Measurements from ENCODE around the gene ACADS. TPM values are rescaled to one million over a fixed set of nuclear protein-coding genes. Genes with fewer than 3 reads are reported as not detected.
"Not testable (repeated sequence)": the region's sequence is repeated elsewhere in the genome, so short reads cannot be mapped to it uniquely, and the experiment has no call there.

The ACADS gene
- total RNA-seq, 1 donor from 2014 or later = 8.1 TPM

DNA sequence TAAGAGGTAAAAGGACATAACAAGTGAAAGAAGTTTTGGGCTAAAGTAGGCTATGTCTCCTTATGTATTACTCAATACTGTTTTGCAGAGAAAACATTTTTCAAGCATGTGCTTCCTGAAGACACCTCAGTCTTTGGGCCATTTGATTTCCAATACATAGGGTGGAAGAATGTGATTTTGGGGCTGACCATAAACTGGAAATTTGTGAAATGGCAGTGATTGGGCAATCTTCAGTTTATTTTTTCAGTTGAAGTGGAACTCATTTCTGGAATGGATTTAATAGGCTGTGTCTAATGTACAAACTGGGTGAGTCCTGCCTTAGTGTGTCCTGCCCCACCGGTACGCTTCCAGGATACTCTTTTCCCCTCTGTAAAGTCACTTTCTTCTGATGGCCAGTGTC, 2.8 kb upstream of the ACADS start:
- Mint-ChIP-seq H3K4me3 (ENCODE audit: unreplicated experiment) (no peak overlapping the region), H3K27me3 (ENCODE audit: unreplicated experiment) (no peaks in the 10 kb centered on the region), H3K36me3 (ENCODE audit: unreplicated experiment) (no peaks in the 10 kb centered on the region), H3K9me3 (ENCODE audit: unreplicated experiment) (peaks cover 3% of the 10 kb centered on the region), H3K4me1 (ENCODE audit: low read depth, unreplicated experiment) (peaks cover 8% of the 10 kb centered on the region), H3K27ac (ENCODE audit: unreplicated experiment) (no peak overlapping the region)
- TF ChIP-seq CTCF (IDR thresholded peaks at IDR 0.05; ENCODE audit: partially characterized antibody, unreplicated experiment) = no peak
- no peak for DNase-seq

GRCh38 chr12:120724720-120725119, 906 bp upstream of the ACADS start:
- peak overlapping the region; percentile 84 for H3K4me3 Mint-ChIP-seq (ENCODE audit: unreplicated experiment)
- TF ChIP-seq CTCF (IDR thresholded peaks at IDR 0.05; ENCODE audit: partially characterized antibody, unreplicated experiment) = no peak
- no peak overlapping the region for H3K27ac Mint-ChIP-seq (ENCODE audit: unreplicated experiment)
- no peaks in the 10 kb centered on the region for H3K27me3 Mint-ChIP-seq (ENCODE audit: unreplicated experiment)
- H3K9me3 Mint-ChIP-seq (ENCODE audit: unreplicated experiment) = peaks cover 6% of the 10 kb centered on the region
- DNase-seq = no peak
- no peaks in the 10 kb centered on the region for H3K36me3 Mint-ChIP-seq (ENCODE audit: unreplicated experiment)
- H3K4me1 Mint-ChIP-seq (ENCODE audit: low read depth, unreplicated experiment) = peaks cover 8% of the 10 kb centered on the region

DNA sequence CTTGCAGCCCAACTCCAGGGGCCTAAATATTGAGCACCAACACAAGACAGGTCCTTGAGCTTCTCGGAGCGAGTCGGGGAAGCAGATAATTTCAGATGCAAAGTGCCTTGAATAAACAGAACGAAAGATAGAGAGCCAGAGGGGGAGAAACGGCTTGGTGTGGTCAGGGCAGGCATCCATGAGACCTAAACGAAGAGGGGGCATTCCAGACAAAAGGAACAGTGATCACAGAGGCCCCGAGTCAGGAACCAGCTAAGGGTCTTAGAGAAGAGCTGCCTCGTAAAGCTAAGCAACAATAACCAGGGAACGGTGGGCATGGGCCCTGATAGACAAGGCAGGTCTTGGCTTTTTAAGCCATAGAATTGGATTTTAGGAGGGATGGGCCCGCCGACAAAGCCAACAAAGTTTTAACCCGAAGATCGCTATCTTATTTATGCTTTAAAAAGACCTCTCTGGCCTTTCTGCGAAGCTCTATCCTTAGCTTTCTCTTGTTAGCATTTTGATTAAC, 421 bp upstream of the ACADS start:
- no peak for DNase-seq
- Mint-ChIP-seq H3K9me3 (ENCODE audit: unreplicated experiment) (peaks cover 6% of the 10 kb centered on the region), H3K36me3 (ENCODE audit: unreplicated experiment) (no peaks in the 10 kb centered on the region), H3K4me1 (ENCODE audit: low read depth, unreplicated experiment) (peaks cover 8% of the 10 kb centered on the region), H3K27ac (ENCODE audit: unreplicated experiment) (peak overlapping the region; percentile 36), H3K27me3 (ENCODE audit: unreplicated experiment) (no peaks in the 10 kb centered on the region), H3K4me3 (ENCODE audit: unreplicated experiment) (peak overlapping the region; percentile 84)
- TF ChIP-seq CTCF (IDR thresholded peaks at IDR 0.05; ENCODE audit: partially characterized antibody, unreplicated experiment) = no peak

DNA sequence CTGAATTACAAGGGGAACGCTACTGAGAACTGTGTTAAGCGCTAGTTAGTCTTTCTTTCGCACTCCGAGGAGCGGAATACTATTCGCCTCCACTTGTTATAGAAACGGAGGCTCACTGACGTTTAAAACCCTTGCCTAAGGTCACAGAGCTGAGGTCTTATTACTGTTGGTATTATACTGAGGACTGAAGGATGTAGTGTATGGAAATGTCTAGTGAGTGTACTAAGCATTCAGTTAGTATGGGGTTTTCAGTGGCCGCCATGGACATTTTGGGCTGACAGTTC, 826 bp downstream of the ACADS start:
- TF ChIP-seq CTCF (IDR thresholded peaks at IDR 0.05; ENCODE audit: partially characterized antibody, unreplicated experiment) = no peak
- no peak for DNase-seq
- peaks cover 6% of the 10 kb centered on the region for H3K9me3 Mint-ChIP-seq (ENCODE audit: unreplicated experiment)
- peaks cover 8% of the 10 kb centered on the region for H3K4me1 Mint-ChIP-seq (ENCODE audit: low read depth, unreplicated experiment)
- peaks cover 1% of the 10 kb centered on the region for H3K27me3 Mint-ChIP-seq (ENCODE audit: unreplicated experiment)
- H3K4me3 Mint-ChIP-seq (ENCODE audit: unreplicated experiment) = peak overlapping the region; percentile 89
- H3K27ac Mint-ChIP-seq (ENCODE audit: unreplicated experiment) = no peak overlapping the region
- no peaks in the 10 kb centered on the region for H3K36me3 Mint-ChIP-seq (ENCODE audit: unreplicated experiment)

DNA sequence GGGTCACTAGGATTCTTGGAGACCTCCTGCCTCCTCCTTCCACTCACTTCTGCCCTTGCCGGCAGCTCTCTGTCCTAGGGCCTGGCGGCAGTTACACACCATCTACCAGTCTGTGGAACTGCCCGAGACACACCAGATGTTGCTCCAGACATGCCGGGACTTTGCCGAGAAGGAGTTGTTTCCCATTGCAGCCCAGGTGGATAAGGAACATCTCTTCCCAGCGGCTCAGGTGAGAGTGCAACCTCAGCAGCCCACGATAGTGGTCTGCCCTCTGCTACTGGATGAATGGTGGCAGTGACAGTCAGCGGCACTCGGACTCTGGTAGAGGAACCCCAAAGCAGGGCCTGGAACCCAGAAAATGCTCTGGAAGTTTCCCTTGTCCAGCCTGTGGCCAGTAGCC, 1.3 kb downstream of the ACADS start:
- Mint-ChIP-seq H3K27ac (ENCODE audit: unreplicated experiment) (no peak overlapping the region), H3K9me3 (ENCODE audit: unreplicated experiment) (peaks cover 6% of the 10 kb centered on the region), H3K36me3 (ENCODE audit: unreplicated experiment) (no peaks in the 10 kb centered on the region), H3K4me1 (ENCODE audit: low read depth, unreplicated experiment) (peaks cover 8% of the 10 kb centered on the region), H3K4me3 (ENCODE audit: unreplicated experiment) (peak overlapping the region; percentile 89), H3K27me3 (ENCODE audit: unreplicated experiment) (peaks cover 1% of the 10 kb centered on the region)
- TF ChIP-seq CTCF (IDR thresholded peaks at IDR 0.05; ENCODE audit: partially characterized antibody, unreplicated experiment) = no peak
- DNase-seq = no peak

DNA sequence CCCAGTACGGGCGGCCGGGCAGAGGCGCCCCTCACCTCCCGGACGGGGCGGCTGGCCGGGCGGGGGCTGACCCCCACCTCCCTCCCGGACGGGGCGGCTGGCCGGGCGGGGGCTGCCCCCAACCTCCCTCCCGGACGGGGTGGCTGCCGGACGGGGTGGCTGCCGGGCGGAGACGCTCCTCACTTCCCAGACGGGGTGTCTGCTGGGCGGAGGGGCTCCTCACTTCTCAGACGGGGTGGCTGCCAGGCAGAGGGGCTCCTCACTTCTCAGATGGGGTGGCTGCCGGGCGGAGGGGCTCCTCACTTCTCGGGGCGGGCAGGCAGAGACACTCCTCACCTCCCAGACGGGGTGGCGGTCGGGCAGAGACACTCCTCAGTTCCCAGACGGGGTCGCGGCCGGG, 6.6 kb downstream of the ACADS start:
- not testable (repeated sequence) for H3K27me3 Mint-ChIP-seq (ENCODE audit: unreplicated experiment); H3K27ac Mint-ChIP-seq (ENCODE audit: unreplicated experiment); H3K4me3 Mint-ChIP-seq (ENCODE audit: unreplicated experiment); H3K4me1 Mint-ChIP-seq (ENCODE audit: low read depth, unreplicated experiment); H3K36me3 Mint-ChIP-seq (ENCODE audit: unreplicated experiment); H3K9me3 Mint-ChIP-seq (ENCODE audit: unreplicated experiment); DNase-seq

All from glutamatergic neuron (in vitro differentiated cells).